Neuronal stem cell (in vitro differentiated cells): ENCODE measurements around the gene PCBP3.
"Not testable (repeated sequence)": the region's sequence is repeated elsewhere in the genome, so short reads cannot be mapped to it uniquely, and the experiment has no call there.

Experiments
- DNase-seq: peaks from one replicate; pipeline ENCODE4 v3.0.0-alpha.2; 2013; ENCODE audit warnings: low spot score
- H2AFZ ChIP-seq: one replicate; pipeline ENCODE4 v1.6.1; 2013; ENCODE audit warnings: mild to moderate bottlenecking, low read length, inconsistent platforms
- H2AK5ac ChIP-seq: 2 replicates; pipeline ENCODE4 v1.6.1; 2013; ENCODE audit warnings: low read depth, mild to moderate bottlenecking, inconsistent platforms, low read length, moderate library complexity, mixed read lengths
- H2BK120ac ChIP-seq: 2 replicates; pipeline ENCODE4 v1.6.1; 2013; ENCODE audit warnings: low read depth, mild to moderate bottlenecking, inconsistent platforms, low read length, moderate library complexity, mixed read lengths
- H2BK12ac ChIP-seq: one replicate; pipeline ENCODE4 v1.6.1; 2013; ENCODE audit warnings: low read length, inconsistent platforms
- H2BK15ac ChIP-seq: 2 replicates; pipeline ENCODE4 v1.6.1; 2013; ENCODE audit warnings: mild to moderate bottlenecking, low read length, inconsistent platforms, mixed read lengths
- H2BK5ac ChIP-seq: one replicate; pipeline ENCODE4 v1.6.1; 2013; ENCODE audit warnings: inconsistent platforms, mild to moderate bottlenecking, low read length, moderate library complexity
- H3K14ac ChIP-seq: one replicate; pipeline ENCODE4 v1.6.1; 2013; ENCODE audit warnings: low read length, inconsistent platforms
- H3K18ac ChIP-seq: 2 replicates; pipeline ENCODE4 v1.6.1; 2013; ENCODE audit warnings: low read length, inconsistent platforms
- H3K23ac ChIP-seq: 2 replicates; pipeline ENCODE4 v1.6.1; 2013; ENCODE audit warnings: low read depth, mild to moderate bottlenecking, mixed read lengths, low read length, inconsistent platforms; ENCODE audit not compliant: poor library complexity
- H3K27ac ChIP-seq: replicated peaks from 3 replicates; pipeline ENCODE4 v1.5.1; 2013; ENCODE audit warnings: low read length, inconsistent platforms
- H3K27me3 ChIP-seq, 3 experiments: 2 replicates each; pipeline ENCODE4 v1.6.1; 2013; ENCODE audit warnings: low read length in 3 of 3, mild to moderate bottlenecking in 2 of 3, inconsistent platforms in 1 of 3, low read depth in 1 of 3, mixed read lengths in 1 of 3, moderate library complexity in 1 of 3; ENCODE audit not compliant: control insufficient read depth in 3 of 3, insufficient read depth in 3 of 3
- H3K36me3 ChIP-seq, 2 donors: replicated peaks in 1 of 2; 2 replicates each; pipeline ENCODE4 v1.6.1; 2013; ENCODE audit warnings: low read length in 2 of 2; ENCODE audit not compliant: control insufficient read depth in 2 of 2, insufficient read depth in 2 of 2
- H3K4ac ChIP-seq: 2 replicates; pipeline ENCODE4 v1.6.1; 2013; ENCODE audit warnings: inconsistent platforms, mild to moderate bottlenecking, low read length, moderate library complexity
- H3K4me1 ChIP-seq, 2 donors: 1 replicate in 1 of 2; 2 replicates in 1 of 2; pipeline ENCODE4 v1.6.1; 2013; ENCODE audit warnings: low read length in 2 of 2, low read depth in 1 of 2; ENCODE audit not compliant: control insufficient read depth in 2 of 2, insufficient read depth in 1 of 2
- H3K4me2 ChIP-seq: one replicate; pipeline ENCODE4 v1.6.1; 2013; ENCODE audit warnings: mild to moderate bottlenecking, low read length, inconsistent platforms; ENCODE audit not compliant: insufficient read depth, poor library complexity, severe bottlenecking
- H3K4me3 ChIP-seq, 2 donors: 2 replicates each; pipeline ENCODE4 v1.5.1; 2013; ENCODE audit warnings: low read length in 2 of 2, mild to moderate bottlenecking in 2 of 2, inconsistent platforms in 1 of 2, moderate library complexity in 1 of 2
- H3K79me1 ChIP-seq: one replicate; pipeline ENCODE4 v1.6.1; 2013; ENCODE audit warnings: low read depth, mild to moderate bottlenecking, inconsistent platforms, low read length, moderate library complexity
- H3K9ac ChIP-seq: one replicate; pipeline ENCODE4 v1.6.1; 2013; ENCODE audit warnings: mild to moderate bottlenecking, low read depth, low read length, inconsistent platforms; ENCODE audit not compliant: poor library complexity
- H3K9me3 ChIP-seq, 2 donors: replicated peaks in 1 of 2; 2 replicates each; pipeline versions ENCODE3 to v1.6.1; 2013; ENCODE audit warnings: low read length in 2 of 2, mild to moderate bottlenecking in 2 of 2, inconsistent platforms in 1 of 2, low read depth in 1 of 2, mixed read lengths in 1 of 2, moderate library complexity in 1 of 2; ENCODE audit not compliant: control insufficient read depth in 2 of 2, insufficient read depth in 1 of 2
- H4K8ac ChIP-seq: one replicate; pipeline ENCODE4 v1.6.1; 2013; ENCODE audit warnings: low read depth, mild to moderate bottlenecking, inconsistent platforms, low read length, moderate library complexity
- H4K91ac ChIP-seq: one replicate; pipeline ENCODE4 v1.6.1; 2013; ENCODE audit warnings: low read length, low read depth, mild to moderate bottlenecking, inconsistent platforms; ENCODE audit not compliant: poor library complexity
- WGBS, 2 donors: extraction: QIAGEN DNeasy Blood & Tissue Kit; methylation state at CpG; one replicate each; pipeline ENCODE4 v1.1.7; 2013; ENCODE audit warnings: missing lambda C conversion rate in 2 of 2, mixed read lengths in 1 of 2; ENCODE audit not compliant: insufficient read length in 2 of 2, insufficient replicate concordance in 1 of 2; ENCODE audit errors: extremely low coverage in 2 of 2; 5-methylcytosine and 5-hydroxymethylcytosine counted together

The PCBP3 gene

GRCh38 chr21:45830720-45831366, 187.3 kb downstream of the PCBP3 start:
- no peak overlapping the region for H3K4ac ChIP-seq
- H2BK15ac ChIP-seq: no peak overlapping the region
- no peaks in the 10 kb centered on the region for H3K36me3 ChIP-seq
- H4K8ac ChIP-seq: no peak overlapping the region
- H2BK5ac ChIP-seq: no peak overlapping the region
- peak overlapping the region; percentile 30 for H3K9ac ChIP-seq
- H3K4me3 ChIP-seq: no peak overlapping the region
- no peak overlapping the region for H3K23ac ChIP-seq
- no peak overlapping the region for H3K27ac ChIP-seq
- H4K91ac ChIP-seq: no peak overlapping the region
- WGBS, 2 donors: no CpG with 5 or more reads among the region's 21 CpGs
- H2BK120ac ChIP-seq: no peak overlapping the region
- H3K4me1 ChIP-seq: peaks cover 4 to 10% of the 10 kb centered on the region in 2 donors
- no peaks in the 10 kb centered on the region for H3K9me3 ChIP-seq
- H3K18ac ChIP-seq: peak overlapping the region; percentile 78
- H3K79me1 ChIP-seq: no peaks in the 10 kb centered on the region
- H2AK5ac ChIP-seq: peak overlapping the region; percentile 13
- H2BK12ac ChIP-seq: no peak overlapping the region
- DNase-seq: no peak
- no peak overlapping the region for H3K4me2 ChIP-seq
- no peak overlapping the region for H2AFZ ChIP-seq
- no peak overlapping the region for H3K14ac ChIP-seq
- peaks cover 0 to 9% (median 0%) of the 10 kb centered on the region in 3 experiments for H3K27me3 ChIP-seq

DNA sequence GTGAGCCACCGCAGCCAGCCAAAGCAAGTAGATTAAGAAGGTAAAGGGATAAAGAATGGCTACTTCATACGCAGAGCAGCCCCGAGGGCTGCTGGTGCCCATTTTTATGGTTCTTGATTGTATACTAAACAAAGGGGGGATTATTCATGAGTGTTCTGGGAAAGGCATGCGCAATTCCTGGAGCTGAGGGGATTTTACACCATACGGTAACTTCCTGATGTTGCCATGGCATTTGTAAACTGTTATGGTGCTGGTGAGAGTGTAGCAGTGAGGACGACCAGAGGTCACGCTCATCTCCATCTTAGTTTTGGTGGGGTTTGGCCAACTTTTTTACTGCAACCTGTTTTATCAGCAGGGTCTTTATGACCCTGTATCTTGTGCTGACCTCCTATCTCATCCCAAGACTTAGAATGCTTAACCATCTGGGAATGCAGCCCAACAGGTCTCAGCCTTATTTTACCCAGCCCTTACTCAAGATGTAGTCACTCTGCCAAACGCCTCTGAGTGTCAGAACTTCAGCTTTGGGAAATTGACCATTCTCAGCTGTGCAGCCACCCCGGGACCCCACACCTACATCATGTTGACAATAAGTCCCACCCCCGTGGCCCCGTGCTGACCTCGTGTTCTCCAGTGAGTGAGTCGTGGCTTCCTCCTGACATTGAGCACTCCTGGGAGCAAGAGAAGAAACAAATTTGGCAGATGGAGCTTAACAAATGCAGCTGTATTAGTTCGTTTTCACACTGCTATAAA, 188.6 kb downstream of the PCBP3 start:
- Histone ChIP-seq H3K4me2 (no peak overlapping the region), H2BK120ac (no peak overlapping the region), H3K4me1 (peaks cover 11 to 18% of the 10 kb centered on the region in 2 donors), H2BK12ac (no peak overlapping the region), H3K4me3 (no peak overlapping the region), H3K18ac (no peak overlapping the region), H2AK5ac (no peak overlapping the region), H3K9me3 (no peaks in the 10 kb centered on the region), H3K27ac (no peak overlapping the region), H3K79me1 (no peaks in the 10 kb centered on the region), H2BK5ac (no peak overlapping the region), H2AFZ (no peak overlapping the region), H3K4ac (no peak overlapping the region), H3K27me3 (peaks cover 0 to 6% (median 0%) of the 10 kb centered on the region in 3 experiments), H3K14ac (no peak overlapping the region), H4K91ac (no peak overlapping the region), H2BK15ac (no peak overlapping the region), H4K8ac (no peak overlapping the region), H3K9ac (no peak overlapping the region), H3K36me3 (no peaks in the 10 kb centered on the region), H3K23ac (no peak overlapping the region)
- no peak for DNase-seq
- WGBS, 2 donors: no CpG with 5 or more reads among the region's 14 CpGs

GRCh38 chr21:45832741-45833235, 189.3 kb downstream of the PCBP3 start:
- H3K4me2 ChIP-seq, H3K23ac ChIP-seq, H3K27ac ChIP-seq, H3K27me3 ChIP-seq, H3K4ac ChIP-seq, H3K9ac ChIP-seq, H3K18ac ChIP-seq, H3K79me1 ChIP-seq, H4K91ac ChIP-seq, H4K8ac ChIP-seq, H2AK5ac ChIP-seq, DNase-seq, H3K9me3 ChIP-seq, H3K4me3 ChIP-seq, H2BK120ac ChIP-seq, H3K14ac ChIP-seq, H2AFZ ChIP-seq, H2BK15ac ChIP-seq, H2BK5ac ChIP-seq, H2BK12ac ChIP-seq, H3K36me3 ChIP-seq: not testable (repeated sequence)
- WGBS, 2 donors: no CpG with 5 or more reads among the region's 12 CpGs
- H3K4me1 ChIP-seq: peaks cover 11 to 18% of the 10 kb centered on the region in 2 donors

DNA sequence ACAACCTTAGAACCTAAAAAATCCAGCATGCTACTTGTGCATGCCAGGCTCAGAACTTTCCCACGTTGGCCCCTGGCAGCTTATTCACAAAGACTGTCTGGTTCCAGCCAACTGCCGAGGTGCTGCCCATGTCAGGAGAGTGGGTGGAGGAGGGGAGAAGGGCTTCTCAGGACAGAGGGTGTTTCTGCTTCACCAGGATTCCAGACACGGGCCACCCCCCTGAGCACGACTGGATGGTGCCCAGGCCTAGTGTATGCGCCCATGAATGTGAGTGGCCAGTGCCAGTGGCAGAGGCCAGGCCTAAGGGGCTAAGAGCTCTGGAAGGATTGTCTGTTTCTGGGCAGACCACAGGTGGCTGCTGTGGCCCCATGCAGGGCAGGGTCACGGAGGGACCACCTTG, 189.9 kb downstream of the PCBP3 start:
- peak overlapping the region; percentile 58 for H3K18ac ChIP-seq
- no peak overlapping the region for H3K23ac ChIP-seq
- no peaks in the 10 kb centered on the region for H3K79me1 ChIP-seq
- peaks cover 11 to 18% of the 10 kb centered on the region in 2 donors for H3K4me1 ChIP-seq
- H3K4me2 ChIP-seq: no peak overlapping the region
- DNase-seq: no peak
- H4K91ac ChIP-seq: no peak overlapping the region
- H2BK5ac ChIP-seq: no peak overlapping the region
- no peak overlapping the region for H3K4ac ChIP-seq
- H2BK120ac ChIP-seq: no peak overlapping the region
- H3K4me3 ChIP-seq: no peak overlapping the region
- no peaks in the 10 kb centered on the region for H3K9me3 ChIP-seq
- no peak overlapping the region for H4K8ac ChIP-seq
- H2BK12ac ChIP-seq: no peak overlapping the region
- no peak overlapping the region for H3K14ac ChIP-seq
- peak overlapping the region; percentile 56 for H2AK5ac ChIP-seq
- H2AFZ ChIP-seq: no peak overlapping the region
- no peak overlapping the region for H3K27ac ChIP-seq
- no peak overlapping the region for H3K9ac ChIP-seq
- WGBS, 2 donors: no CpG with 5 or more reads among the region's 6 CpGs
- H2BK15ac ChIP-seq: no peak overlapping the region
- no peaks in the 10 kb centered on the region for H3K36me3 ChIP-seq
- peaks cover 0 to 4% (median 0%) of the 10 kb centered on the region in 3 experiments for H3K27me3 ChIP-seq
